Measurements from ENCODE around the gene TFDP1.
A peak's percentile ranks its signal among the peaks of the same experiment; 100 is the strongest.

TFDP1 gene

DNA sequence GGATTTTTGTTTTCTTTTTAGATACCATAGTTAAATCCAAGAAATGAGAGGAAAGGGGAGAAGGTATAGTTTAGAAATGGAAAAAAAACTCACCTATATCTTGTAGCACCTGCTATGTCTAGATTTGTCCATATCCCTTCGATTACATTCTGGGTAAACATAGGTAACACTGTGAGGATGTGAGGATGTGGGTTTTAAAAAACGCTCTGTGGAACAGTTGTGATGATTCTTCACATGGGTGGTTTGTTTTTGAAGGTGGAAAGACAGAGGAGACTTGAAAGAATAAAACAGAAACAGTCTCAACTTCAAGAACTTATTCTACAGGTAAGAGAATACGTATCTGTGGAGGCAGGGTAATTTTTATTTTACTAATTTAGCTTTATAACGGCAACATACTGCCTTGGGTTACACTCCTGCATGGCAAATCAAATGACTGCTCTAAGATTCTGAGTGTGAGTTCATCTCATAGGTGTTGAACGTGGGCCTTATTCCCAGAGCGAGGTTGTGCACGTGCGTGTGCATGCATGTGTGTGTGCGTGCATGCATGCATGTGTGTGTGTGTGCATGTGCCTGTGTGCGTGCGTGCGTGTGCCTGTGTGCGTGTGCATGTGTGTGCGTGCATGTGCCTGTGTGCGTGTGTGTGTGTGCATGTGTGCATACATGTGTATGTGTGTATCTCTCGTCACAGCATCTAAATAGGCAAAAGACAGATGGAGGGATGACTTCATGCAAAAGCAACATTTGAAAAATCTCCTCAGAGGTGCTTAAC lies 49.9 kb downstream of the TFDP1 start:
- no peak for ATAC-seq
- DNase-seq = no peak

DNA sequence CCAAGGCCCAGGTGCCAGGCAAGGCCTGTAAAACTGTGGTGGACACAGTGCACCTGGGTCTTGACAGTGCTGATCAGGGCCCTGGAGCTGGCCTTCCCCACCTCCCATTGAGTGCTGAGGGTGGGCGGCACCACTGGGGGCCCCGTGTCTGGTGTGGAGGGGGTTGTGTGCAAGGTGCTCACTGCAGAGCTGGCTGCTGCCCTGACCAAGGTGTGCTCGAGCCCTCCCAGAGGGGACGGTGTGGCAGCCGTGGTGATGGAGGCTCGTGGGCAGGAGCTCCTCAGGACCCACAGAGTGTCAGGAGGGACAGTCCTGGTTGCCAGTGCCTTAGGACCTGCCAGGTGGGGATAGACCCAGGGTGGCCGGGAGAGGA lies 50.5 kb downstream of the TFDP1 start:
- ATAC-seq (no peak), DNase-seq (no peak)

DNA sequence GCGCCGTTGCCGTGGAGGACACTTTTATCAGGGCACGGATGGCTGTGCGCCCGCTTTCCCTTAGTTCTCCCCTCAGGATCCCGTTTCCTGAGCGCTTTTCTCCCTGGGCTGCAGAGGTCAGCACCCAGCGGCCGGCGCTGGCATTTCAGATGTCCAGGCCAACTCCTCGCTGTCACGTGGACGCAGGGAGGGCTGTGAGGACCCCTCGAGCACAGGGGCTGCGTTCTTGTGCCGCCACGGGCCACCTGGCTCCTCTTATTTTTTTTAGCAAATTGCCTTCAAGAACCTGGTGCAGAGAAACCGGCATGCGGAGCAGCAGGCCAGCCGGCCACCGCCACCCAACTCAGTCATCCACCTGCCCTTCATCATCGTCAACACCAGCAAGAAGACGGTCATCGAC lies 51.2 kb downstream of the TFDP1 start:
- ATAC-seq (no peak), DNase-seq (no peak)

GRCh38 chr13:113636266-113636963 lies 51.9 kb downstream of the TFDP1 start:
- DNase-seq = no peak
- no peak for ATAC-seq

DNA sequence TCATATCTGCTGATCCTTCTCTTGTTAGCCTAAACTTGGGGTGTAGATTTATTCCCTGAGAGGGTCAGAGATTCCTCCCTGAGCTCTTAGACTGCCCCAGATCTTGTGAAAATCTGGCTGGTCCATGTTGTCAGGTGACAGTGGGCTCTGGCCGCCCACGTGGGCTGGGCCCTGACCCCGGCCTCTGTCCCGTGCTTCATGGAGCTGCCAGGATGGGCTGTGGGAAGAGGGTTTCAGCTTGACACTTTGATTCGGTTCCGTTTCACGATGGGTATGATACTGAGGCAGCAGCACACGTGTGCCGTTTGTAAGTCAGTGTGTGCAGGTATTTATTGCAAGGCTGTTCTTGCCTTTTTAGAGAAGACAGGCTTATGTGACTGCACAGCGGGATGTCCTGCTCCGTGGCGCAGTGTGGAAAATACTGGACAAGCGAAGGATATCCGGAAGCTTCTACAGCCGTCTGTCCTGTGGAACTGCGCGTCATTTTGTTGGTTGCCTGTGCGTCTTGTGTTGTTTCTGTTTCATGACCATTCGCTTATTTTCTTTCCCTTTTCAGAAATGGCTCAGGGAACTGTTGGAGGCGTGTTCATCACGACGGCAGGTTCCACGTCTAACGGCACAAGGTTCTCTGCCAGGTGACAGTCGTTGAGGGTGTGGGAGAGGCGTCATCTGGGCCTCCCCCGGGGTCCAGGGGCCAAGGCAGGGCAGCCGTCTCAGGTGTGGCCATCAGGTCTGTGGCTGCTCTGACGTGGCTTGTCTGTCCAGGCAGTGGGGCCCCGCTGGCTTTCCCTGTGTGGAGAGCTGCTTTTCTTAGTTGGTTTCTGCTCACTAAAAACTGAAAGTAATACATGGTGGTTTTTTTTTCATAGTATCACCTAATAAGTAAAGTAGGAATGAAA lies 53.0 kb downstream of the TFDP1 start:
- no peak for ATAC-seq
- no peak for DNase-seq

DNA sequence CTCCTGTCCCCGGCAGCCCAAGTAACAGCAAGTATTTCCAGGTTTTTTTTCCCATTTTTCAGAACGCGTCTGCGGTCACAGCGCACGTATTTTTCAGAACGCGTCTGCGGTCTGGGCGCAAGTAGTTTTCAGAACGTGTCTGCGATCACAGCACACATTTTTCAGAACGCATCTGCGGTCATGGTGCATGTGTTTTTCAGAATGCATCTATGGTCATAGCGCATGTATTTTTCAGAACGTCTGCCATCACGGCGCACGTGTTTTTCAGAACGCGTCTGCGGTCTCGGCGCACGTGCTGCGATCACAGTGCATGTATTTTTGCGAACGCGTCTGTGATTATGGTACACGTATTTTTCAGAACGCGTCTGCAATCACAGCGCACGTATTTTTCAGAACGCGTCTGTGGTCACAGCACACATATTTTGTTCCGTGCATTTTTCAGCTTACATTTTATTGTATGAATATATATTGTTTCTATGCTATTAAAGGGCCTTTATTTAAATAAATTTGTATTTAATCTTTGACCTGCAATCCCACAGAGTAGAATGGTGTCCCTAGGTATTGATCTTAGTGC lies 53.7 kb downstream of the TFDP1 start:
- DNase-seq (no peak), ATAC-seq (no peak)

DNA sequence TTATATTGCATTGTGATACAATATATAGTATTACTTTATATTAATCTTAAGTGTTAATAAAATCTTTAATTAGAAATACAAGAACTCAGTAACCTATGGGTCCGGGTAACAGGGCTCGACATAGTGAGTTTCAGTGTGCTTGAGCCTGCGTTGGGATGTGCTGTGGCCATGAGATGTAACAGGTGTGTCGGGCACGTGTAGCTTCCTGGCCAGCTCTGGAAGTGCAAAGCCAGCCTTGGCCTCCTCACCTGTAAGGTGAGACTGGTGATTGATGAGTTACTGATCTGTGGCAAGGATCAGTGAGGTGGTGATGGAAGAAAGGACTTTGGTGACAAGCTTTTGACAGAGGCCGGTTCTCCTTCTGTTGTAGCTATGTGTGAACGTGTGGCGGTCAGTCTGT lies 54.3 kb downstream of the TFDP1 start:
- ATAC-seq (no peak), DNase-seq (peak; percentile 1)

DNA sequence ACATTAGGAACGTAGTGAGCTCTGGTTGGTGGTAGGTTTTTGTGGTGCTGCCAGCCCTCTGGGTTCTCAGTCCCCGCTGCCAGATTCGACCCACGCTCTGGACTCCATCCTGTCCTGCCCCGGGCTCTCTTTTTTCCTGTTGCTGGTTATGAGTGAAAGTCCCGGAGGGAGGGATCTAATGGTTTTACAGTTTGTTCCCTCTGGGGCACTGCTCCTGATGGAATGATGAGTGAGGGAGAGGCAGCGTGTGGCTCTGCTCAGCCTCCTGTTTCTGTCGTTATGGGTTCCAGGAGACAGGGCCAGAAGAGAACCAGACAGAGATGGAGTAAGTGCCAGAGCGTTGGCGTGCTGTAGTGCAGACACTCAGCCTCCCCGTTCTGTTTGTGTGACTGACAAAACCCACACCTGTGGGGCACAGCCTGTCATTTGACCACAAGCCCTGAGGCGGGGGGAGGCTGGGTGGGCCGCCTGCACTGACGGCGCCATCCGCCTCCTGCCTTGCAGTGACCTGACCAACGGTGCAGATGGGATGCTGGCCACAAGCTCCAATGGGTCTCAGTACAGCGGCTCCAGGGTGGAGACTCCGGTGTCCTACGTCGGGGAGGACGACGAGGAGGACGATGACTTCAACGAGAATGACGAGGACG lies 55.2 kb downstream of the TFDP1 start:
- peak; percentile 2 for DNase-seq
- no peak for ATAC-seq

DNA sequence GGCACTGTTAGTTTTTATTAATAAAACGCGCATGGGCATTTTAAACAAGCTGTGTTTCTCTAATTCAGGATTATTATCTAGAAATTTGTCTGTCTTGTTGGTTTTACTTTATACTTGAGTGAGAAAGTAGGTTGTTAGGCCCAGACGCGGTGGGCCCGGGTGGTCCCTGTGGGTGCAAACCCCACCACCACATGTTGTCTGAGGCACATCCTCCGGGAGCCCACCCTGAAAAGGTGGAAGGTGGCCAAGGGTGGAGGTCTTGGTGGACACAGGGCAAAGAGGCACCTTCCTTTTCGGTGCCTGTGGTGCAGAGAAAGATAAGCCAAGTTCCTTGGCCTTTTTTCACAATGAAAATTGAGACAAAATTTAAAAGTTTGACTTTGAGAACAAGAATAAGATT lies 56.9 kb downstream of the TFDP1 start:
- ATAC-seq (no peak), DNase-seq (no peak)

GRCh38 chr13:113642563-113642962 lies 58.0 kb downstream of the TFDP1 start:
- ATAC-seq = no peak
- DNase-seq = peak; percentile 1

DNA sequence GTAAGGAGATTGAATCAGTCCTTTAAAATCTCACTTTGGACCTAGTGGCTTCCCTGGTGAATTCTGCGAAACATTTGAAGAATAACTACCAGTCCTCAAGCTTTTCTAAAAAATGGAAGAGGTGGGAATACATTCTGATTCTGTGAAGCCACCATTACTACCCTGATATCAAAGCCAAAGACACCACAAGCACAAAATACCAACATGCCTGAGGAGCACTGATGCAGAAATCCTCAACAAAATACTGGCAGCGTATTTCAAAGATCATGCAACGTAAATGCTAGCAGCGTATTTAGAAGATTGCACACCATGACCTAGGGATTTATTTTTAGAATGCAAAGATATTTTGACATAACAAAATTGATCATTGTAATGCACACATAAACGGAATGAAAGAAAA lies 59.0 kb downstream of the TFDP1 start:
- ATAC-seq = no peak

GRCh38 chr13:113644800-113645199 lies 60.2 kb downstream of the TFDP1 start:
- ATAC-seq (no peak), DNase-seq (no peak)

More for the DNA sequence above, 59.0 kb downstream of the TFDP1 start:
- no peak for DNase-seq

DNA sequence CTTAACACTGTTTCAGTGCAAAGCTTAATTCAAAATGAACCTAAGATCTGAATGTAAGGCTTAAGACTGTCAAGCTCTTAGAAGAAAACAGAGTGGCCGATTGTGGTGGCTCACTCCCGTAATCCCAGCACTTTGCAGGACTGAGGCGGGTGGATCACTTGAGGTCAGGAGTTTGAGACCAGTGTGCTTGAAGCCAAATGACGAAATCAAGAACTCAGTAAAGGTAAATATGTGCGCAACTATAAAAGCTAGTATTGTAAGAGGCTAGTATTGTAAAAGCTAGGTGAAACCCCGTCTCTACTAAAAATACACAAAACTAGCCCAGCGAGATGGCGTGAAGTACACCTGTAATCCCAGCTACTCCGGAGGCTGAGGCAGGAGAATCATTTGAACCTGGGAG lies 60.8 kb downstream of the TFDP1 start:
- no peak for ATAC-seq
- DNase-seq = no peak

GRCh38 chr13:113646376-113646775 lies 61.8 kb downstream of the TFDP1 start:
- ATAC-seq (no peak), DNase-seq (no peak)

GRCh38 chr13:113646921-113647340 lies 62.4 kb downstream of the TFDP1 start:
- DNase-seq (no peak), ATAC-seq (no peak)

DNA sequence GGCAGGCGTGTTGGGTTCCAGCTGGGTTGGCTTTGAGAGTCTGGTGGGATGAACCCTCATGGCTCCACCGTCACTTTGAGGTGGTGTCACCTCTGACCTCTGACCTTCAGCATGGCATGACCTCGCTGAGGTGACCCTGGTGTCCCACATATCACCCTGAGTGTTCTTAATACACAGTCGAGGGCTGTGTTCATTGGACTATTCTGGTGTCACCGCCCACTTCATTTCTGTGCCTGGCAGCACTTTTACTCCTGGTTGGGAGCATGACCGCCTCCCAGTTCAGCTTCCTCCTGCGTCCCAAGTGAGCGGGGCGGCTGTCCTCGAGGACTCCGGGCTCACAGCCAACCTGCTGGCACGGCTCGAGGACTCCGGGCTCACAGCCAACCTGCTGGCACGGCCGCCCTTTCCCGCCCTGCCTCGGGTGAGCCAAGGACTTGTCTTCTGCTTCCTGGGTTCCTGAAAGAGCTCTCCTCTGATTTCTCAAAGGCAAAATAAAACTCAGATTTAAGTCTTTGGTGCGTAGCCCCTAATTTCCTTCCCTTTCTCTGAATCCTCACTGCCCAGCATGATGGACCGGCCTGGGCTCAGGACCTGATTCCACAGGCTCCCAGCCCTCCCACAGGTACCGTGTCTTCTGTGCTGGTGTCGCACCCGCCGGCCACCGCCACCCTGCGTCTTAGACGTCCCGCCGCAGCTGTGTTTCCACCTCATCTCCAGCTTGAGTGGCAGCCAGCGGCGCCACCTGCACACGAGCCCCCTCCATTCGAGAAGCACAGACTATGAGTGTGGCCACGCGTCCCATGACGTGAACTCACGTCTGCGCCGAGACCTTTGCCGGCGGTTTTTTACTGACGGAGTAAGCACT lies 63.0 kb downstream of the TFDP1 start:
- DNase-seq = no peak
- ATAC-seq = no peak

DNA sequence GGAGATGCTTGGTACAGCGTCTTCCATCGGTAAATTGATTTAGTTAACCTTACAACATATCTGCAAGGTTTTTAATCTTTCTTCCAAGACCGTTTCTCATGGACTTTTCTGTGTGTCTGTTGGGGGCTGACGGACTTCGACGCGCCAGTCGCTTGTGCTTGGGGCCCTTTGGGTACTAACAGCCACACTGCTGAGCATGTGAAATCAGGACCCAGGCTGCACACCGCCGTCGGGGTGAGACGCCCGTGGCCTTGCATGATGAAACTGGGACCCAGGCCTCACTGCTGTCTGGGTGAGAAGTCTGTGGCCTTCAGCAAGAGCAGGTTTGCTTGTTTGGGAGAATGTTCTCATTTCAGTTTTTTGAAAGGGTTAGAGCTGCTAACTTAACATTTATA lies 63.7 kb downstream of the TFDP1 start:
- DNase-seq = no peak

GRCh38 chr13:113649212-113649611 lies 64.7 kb downstream of the TFDP1 start:
- DNase-seq = no peak
- ATAC-seq = no peak

More for the DNA sequence above, 63.7 kb downstream of the TFDP1 start:
- ATAC-seq = no peak

DNA sequence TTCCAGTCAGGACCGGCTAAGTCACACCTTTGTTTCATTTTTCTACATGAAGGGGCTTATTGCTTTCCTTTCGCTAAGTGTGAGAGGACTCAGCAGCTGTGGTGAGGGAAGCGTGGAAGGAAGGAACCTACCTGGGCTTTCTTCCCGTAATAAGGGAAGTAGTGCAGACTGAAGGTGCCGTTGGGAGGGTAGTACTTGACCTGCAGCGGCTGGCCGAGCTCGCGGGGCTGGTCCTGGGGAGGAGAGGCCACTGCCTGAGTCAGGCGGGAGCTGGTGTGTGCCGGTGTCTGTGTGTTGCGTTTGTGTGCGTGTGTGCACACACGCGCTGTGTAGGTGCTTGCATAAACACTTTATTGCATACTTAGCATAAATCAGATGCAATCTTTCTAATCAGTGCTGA lies 65.7 kb downstream of the TFDP1 start:
- DNase-seq = no peak
- no peak for ATAC-seq

GRCh38 chr13:113650731-113651148 lies 66.2 kb downstream of the TFDP1 start:
- DNase-seq = no peak
- no peak for ATAC-seq
